ENCODE data around the gene MAPK8IP2.
"Not testable (repeated sequence)": the region's sequence is repeated elsewhere in the genome, so short reads cannot be mapped to it uniquely, and the experiment has no call there.

Gene MAPK8IP2

DNA sequence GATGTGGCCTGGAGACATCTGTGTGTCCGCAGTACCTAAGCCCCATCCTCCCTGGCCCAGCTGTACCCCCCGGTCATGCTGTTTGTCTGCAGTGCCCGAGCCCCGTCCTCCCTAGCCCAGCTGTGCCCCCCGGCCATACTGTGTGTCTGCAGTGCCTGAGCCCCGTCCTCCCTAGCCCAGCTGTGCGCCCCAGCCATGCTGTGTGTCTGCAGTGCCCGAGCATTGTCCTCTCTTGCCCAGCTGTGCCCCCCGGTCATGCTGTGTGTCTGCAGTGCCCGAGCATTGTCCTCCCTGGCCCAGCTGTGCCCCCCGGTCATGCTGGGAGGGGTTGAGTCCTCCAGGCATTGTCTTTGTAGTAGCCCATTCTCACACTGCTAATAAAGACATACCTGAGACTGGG is 35.0 kb downstream of the MAPK8IP2 start:
- DNase-seq (ENCODE audit: low spot score): no peak

GRCh38 chr22:50640296-50640695 is 39.7 kb downstream of the MAPK8IP2 start:
- not testable (repeated sequence) for DNase-seq (ENCODE audit: low spot score)

DNA sequence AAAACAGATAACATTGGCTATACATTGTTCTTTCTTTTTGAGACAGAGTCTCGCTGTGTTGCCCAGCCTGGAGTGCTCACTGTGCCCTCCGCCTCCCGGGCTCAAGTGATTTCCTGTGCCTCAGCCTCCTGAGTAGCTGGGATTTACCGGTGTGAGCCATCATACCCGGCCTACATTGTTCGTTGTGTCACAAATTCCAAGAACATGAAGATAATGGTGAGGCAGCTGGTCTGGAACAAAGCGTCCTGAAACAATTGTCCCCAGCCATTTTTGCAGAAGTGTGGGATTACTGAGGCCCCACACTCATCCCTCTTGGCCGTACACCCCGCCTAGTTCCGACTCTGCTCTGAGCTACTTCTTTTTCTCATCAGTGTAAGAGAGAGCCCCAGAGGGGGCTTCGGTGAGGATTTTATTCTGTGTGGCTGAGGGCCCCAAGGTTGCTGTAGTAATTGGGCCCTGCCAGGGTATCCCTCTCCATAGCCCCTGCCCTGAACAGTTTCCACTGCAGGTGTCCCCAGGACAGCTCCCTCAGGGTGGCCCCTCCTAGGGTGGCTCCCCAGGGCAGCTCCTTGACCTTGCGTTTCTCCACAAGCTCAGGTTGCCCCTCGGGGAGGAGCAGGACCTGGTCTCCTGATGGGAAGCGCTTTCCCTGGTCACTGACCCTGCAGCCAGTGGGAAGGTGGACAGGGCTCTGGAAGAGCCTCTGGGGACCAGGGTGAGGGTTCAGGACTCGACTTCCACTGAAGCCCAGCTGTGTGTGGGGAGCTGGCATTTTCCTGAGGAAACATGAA is 40.5 kb downstream of the MAPK8IP2 start:
- DNase-seq (ENCODE audit: low spot score): no peak

- peak; percentile 35 for DNase-seq (ENCODE audit: low spot score)
Measured at GRCh38 chr22:50641696-50642607, 41.4 kb downstream of the MAPK8IP2 start.

- not testable (repeated sequence) for DNase-seq (ENCODE audit: low spot score)
Measured at GRCh38 chr22:50643021-50643820, 42.6 kb downstream of the MAPK8IP2 start.

- DNase-seq (ENCODE audit: low spot score): not testable (repeated sequence)
Measured at GRCh38 chr22:50643821-50644101, 43.2 kb downstream of the MAPK8IP2 start.

DNA sequence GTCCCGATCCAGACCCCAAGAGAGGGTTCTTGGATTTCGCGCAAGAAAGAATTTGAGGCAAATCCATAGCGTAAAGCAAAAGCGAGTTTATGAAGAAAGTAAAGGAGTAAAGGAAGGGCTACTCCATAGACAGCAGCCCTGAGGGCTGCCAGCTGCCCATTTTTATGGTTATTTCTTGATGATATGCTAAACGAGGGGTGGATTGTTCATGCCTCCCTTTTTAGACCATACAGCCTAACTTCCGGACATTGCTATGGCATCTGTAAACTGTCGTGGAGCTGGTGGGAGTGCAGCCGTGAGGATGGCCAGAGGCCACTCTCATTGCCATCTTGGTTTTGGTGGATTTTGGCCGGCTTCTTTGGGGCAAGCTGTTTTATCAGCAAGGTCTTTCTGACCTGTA is 52.7 kb downstream of the MAPK8IP2 start:
- no peak for DNase-seq (ENCODE audit: low spot score)

GRCh38 chr22:50654664-50655063 is 54.1 kb downstream of the MAPK8IP2 start:
- not testable (repeated sequence) for DNase-seq (ENCODE audit: low spot score)

DNA sequence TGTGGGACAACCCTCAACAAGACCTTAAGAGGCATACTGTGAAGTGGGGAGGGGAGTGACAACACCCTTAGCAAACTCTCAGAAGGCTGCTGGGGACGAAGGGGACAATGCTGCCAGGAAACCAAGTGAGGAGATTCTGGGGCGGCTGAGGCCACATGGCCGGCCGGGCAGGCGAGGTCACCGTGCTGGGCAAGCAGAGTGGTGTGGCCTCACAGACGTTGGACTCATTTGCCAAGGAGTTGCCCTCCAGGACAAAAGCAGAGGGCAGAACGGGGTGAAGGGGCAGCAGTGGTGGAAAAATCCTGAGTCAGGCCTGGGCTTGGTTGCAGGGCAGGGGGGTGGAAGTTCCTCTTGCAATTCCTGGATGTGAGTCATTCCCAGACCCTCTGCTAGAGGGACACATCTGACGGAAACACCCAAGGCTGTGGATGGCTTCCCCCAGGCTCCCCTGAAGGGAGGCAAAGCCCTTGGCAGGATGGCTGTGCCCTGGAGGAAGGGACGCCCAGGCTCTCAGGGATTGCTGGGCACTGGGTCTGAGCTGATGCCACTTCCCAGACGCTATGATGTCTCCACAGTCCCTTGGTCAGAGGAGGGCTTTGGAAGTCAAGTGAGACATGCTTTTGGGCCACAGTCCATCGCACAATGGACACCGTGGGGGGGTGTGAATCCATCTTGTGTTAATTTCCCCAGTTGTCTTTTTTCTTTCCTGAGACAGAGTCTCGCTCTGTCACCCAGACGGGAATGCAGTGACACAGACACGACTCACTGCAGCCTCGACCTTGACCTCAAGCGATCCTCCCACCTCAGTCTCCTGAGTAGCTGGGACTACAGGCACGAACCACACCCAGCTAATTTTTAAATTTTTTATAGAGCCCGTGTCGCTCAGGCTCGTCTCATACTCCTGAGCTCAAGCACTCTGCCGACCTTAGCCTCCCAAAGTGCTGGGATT is 55.8 kb downstream of the MAPK8IP2 start:
- no peak for DNase-seq (ENCODE audit: low spot score)

DNA sequence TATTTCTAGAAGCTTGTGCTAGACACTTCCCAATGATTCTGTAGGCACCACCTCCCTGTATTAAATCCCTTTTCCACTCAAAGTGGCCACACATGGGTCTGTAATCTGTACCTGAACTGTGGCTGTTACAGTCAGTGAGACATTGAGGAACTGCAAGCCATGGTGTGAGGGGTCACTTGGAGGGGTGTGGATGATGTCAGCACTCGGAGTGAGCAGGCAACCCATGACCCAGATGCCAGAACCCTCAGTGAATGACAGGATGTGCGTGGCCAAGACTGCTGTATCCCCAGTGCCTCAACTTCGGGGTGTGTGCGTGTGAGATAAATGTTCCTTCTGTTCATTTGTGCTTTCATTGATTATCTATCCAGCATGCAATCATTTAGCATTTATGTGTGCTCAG is 57.3 kb downstream of the MAPK8IP2 start:
- no peak for DNase-seq (ENCODE audit: low spot score)

- DNase-seq (ENCODE audit: low spot score): not testable (repeated sequence)
Measured at GRCh38 chr22:50659711-50660110, 59.1 kb downstream of the MAPK8IP2 start.

GRCh38 chr22:50660306-50660705 is 59.7 kb downstream of the MAPK8IP2 start:
- no peak for DNase-seq (ENCODE audit: low spot score)

Data from putamen (tissue), 1 donor.